Liver (tissue), 9 donors: ENCODE results near the gene ST6GAL1. TPM values are rescaled to one million over a fixed set of nuclear protein-coding genes. Genes with fewer than 3 reads are reported as not detected.
A peak's percentile ranks its signal among the peaks of the same experiment; 100 is the strongest.

Source experiments
- DNase-seq: peaks from one replicate; pipeline ENCODE4 v3.0.0-alpha.2; 2017; ENCODE audit warnings: low spot score
- H3K27ac ChIP-seq, 2 donors: one replicate each; pipeline ENCODE4 v1.7.0; 2013; ENCODE audit warnings: inconsistent platforms in 2 of 2, low read length in 2 of 2, control low read depth in 1 of 2, low read depth in 1 of 2, mild to moderate bottlenecking in 1 of 2
- H3K27me3 ChIP-seq, 4 donors: one replicate each; pipeline versions ENCODE4 v1.6.1 to v1.7.0; 2013; ENCODE audit warnings: low read length in 3 of 4, inconsistent platforms in 1 of 4, mild to moderate bottlenecking in 1 of 4, moderate library complexity in 1 of 4; ENCODE audit not compliant: control insufficient read depth in 4 of 4, insufficient read depth in 4 of 4
- H3K36me3 ChIP-seq, 4 donors: one replicate each; pipeline versions ENCODE4 v1.6.1 to v1.7.0; 2013; ENCODE audit warnings: low read length in 3 of 4, mild to moderate bottlenecking in 3 of 4, low read depth in 1 of 4, moderate library complexity in 1 of 4; ENCODE audit not compliant: control insufficient read depth in 4 of 4, insufficient read depth in 3 of 4
- H3K4me1 ChIP-seq, 4 donors: one replicate each; pipeline versions ENCODE4 v1.6.1 to v1.7.0; 2013; ENCODE audit warnings: low read length in 3 of 4, mild to moderate bottlenecking in 3 of 4, moderate library complexity in 1 of 4; ENCODE audit not compliant: control insufficient read depth in 4 of 4, insufficient read depth in 4 of 4
- H3K4me3 ChIP-seq, 3 donors: one replicate each; pipeline versions ENCODE4 v1.6.1 to v1.7.0; 2013; ENCODE audit warnings: low read length in 3 of 3, control low read depth in 1 of 3, low read depth in 1 of 3, mild to moderate bottlenecking in 1 of 3
- H3K9ac ChIP-seq, 2 donors: one replicate each; pipeline ENCODE4 v1.7.0; 2013; ENCODE audit warnings: low read length in 2 of 2, mild to moderate bottlenecking in 2 of 2, moderate library complexity in 2 of 2, control low read depth in 1 of 2, low read depth in 1 of 2
- H3K9me3 ChIP-seq, 4 donors: one replicate each; pipeline versions ENCODE4 v1.6.1 to v1.7.0; 2013; ENCODE audit warnings: low read length in 3 of 4; ENCODE audit not compliant: control insufficient read depth in 4 of 4
- ATF3 ChIP-seq: IDR thresholded peaks from 2 replicates; pipeline ENCODE4 v1.6.1; 2016; ENCODE audit warnings: antibody characterized with exemption
- CTCF ChIP-seq: fragments of 150-350 bp; IDR thresholded peaks from 2 replicates; pipeline ENCODE4 v1.5.1; 2017; ENCODE audit warnings: improper control_type of control experiment, low read depth, low read length; ENCODE audit not compliant: missing input control
- EGR1 ChIP-seq, 2 donors: IDR thresholded peaks; 2 replicates each; pipeline ENCODE4 v1.6.1; 2016 to 2018; ENCODE audit warnings: antibody characterized with exemption in 2 of 2, low read depth in 2 of 2
- FOXA1 ChIP-seq: IDR thresholded peaks from 2 replicates; pipeline ENCODE4 v1.6.1; 2016; ENCODE audit warnings: antibody characterized with exemption
- FOXA2 ChIP-seq: IDR thresholded peaks from 2 replicates; pipeline ENCODE4 v1.6.1; 2016; ENCODE audit warnings: antibody characterized with exemption
- GABPA ChIP-seq, 2 donors: IDR thresholded peaks in 1 of 2; conservative IDR thresholded peaks in 1 of 2; 2 replicates each; pipeline ENCODE4 v1.6.1; 2016; ENCODE audit warnings: antibody characterized with exemption in 2 of 2, mild to moderate bottlenecking in 1 of 2, moderate library complexity in 1 of 2
- HNF4A ChIP-seq, 2 donors: conservative IDR thresholded peaks; 2 replicates each; pipeline ENCODE4 v1.6.1; 2016; ENCODE audit warnings: antibody characterized with exemption in 2 of 2, mild to moderate bottlenecking in 2 of 2
- HNF4G ChIP-seq: IDR thresholded peaks from 2 replicates; pipeline ENCODE4 v1.6.1; 2016; ENCODE audit warnings: antibody characterized with exemption
- JUND ChIP-seq, 2 donors: IDR thresholded peaks; 2 replicates each; pipeline ENCODE4 v1.6.1; 2016; ENCODE audit warnings: antibody characterized with exemption in 2 of 2
- MAX ChIP-seq: IDR thresholded peaks from 2 replicates; pipeline ENCODE4 v1.6.1; 2016; ENCODE audit warnings: antibody characterized with exemption
- NR2F2 ChIP-seq: IDR thresholded peaks from 2 replicates; pipeline ENCODE4 v1.6.1; 2016; ENCODE audit warnings: antibody characterized with exemption
- RAD21 ChIP-seq, 2 donors: IDR thresholded peaks; 2 replicates each; pipeline ENCODE4 v1.6.1; 2016; ENCODE audit warnings: antibody characterized with exemption in 2 of 2, mild to moderate bottlenecking in 2 of 2
- REST ChIP-seq: IDR thresholded peaks from 2 replicates; pipeline ENCODE4 v1.6.1; 2016; ENCODE audit warnings: antibody characterized with exemption, mild to moderate bottlenecking
- RXRA ChIP-seq, 2 donors: IDR thresholded peaks; 2 replicates each; pipeline ENCODE4 v1.6.1; 2017 to 2018; ENCODE audit warnings: antibody characterized with exemption in 2 of 2, mild to moderate bottlenecking in 1 of 2
- SP1 ChIP-seq: IDR thresholded peaks from 2 replicates; pipeline ENCODE4 v1.6.1; 2018; ENCODE audit warnings: antibody characterized with exemption, mild to moderate bottlenecking
- TAF1 ChIP-seq: conservative IDR thresholded peaks from 2 replicates; pipeline ENCODE4 v1.6.1; 2016; ENCODE audit warnings: antibody characterized with exemption, mild to moderate bottlenecking
- YY1 ChIP-seq: IDR thresholded peaks from 2 replicates; pipeline ENCODE4 v1.6.1; 2016; ENCODE audit warnings: antibody characterized with exemption, mild to moderate bottlenecking
- WGBS: extraction: QIAGEN DNeasy Blood & Tissue Kit; methylation state at CpG from one replicate; pipeline ENCODE4 v1.1.7; 2013; 5-methylcytosine and 5-hydroxymethylcytosine counted together
- polyA plus RNA-seq, 2 donors: library from polyadenylated mRNA; stranded (reverse) in 1 of 2; unstranded in 1 of 2; fragments of 200-250 nt in 1 of 2; fragments of >200 nt in 1 of 2; fragmentation: Nextera tagmentation in 1 of 2; extraction: Ambion mirVana in 1 of 2; gene quantifications; one replicate each; pipeline versions ENCODE4 v1.2.1 to v1.2.3, GENCODE V29; 2013 to 2015
- total RNA-seq, 2 donors: library from RNA; depleted of rRNA; stranded (reverse); fragments of >200 nt; gene quantifications; one replicate each; pipeline ENCODE4 v1.2.3, GENCODE V29; 2014
- TF ChIP-seq, protein P1 (sequence below): IDR thresholded peaks from 2 replicates; pipeline ENCODE4 v1.6.1; 2016; ENCODE audit warnings: antibody characterized with exemption
- donor health status: healthy.
- donor health status: healthy.
- donor health status: healthy.
- donor health status: healthy.
- donor health status: healthy.

Gene ST6GAL1
- total and polyA plus RNA-seq, 4 donors, result 102 to 425 (median 328) TPM

- Histone ChIP-seq H3K36me3 (peaks cover 0 to 4% (median 0%) of the 10 kb centered on the region in 4 donors), H3K27ac (peak overlapping the region; percentile 35 to 58), H3K27me3 (no peaks in the 10 kb centered on the region), H3K4me1 (peaks cover 9 to 39% (median 27%) of the 10 kb centered on the region in 4 donors), H3K9ac (no peak overlapping the region), H3K9me3 (no peaks in the 10 kb centered on the region), H3K4me3 (no peak overlapping the region)
- 41% methylated on average over 1 of the region's 1 CpG for WGBS
- DNase-seq, result no peak
- no peak for TF ChIP-seq NR2F2
- TF ChIP-seq RAD21 (IDR thresholded peaks at IDR 0.05), result peak; percentile 40 to 53
- TF ChIP-seq YY1, result peak; percentile 52
- TF ChIP-seq SP1, result peak; percentile 68
- peak in 1 of 2 donors; percentile 68 for TF ChIP-seq HNF4A (conservative IDR thresholded peaks at IDR 0.05)
- TF ChIP-seq CTCF, result no peak
- peak; percentile 65 for TF ChIP-seq FOXA2
- TF ChIP-seq, protein P1, sequence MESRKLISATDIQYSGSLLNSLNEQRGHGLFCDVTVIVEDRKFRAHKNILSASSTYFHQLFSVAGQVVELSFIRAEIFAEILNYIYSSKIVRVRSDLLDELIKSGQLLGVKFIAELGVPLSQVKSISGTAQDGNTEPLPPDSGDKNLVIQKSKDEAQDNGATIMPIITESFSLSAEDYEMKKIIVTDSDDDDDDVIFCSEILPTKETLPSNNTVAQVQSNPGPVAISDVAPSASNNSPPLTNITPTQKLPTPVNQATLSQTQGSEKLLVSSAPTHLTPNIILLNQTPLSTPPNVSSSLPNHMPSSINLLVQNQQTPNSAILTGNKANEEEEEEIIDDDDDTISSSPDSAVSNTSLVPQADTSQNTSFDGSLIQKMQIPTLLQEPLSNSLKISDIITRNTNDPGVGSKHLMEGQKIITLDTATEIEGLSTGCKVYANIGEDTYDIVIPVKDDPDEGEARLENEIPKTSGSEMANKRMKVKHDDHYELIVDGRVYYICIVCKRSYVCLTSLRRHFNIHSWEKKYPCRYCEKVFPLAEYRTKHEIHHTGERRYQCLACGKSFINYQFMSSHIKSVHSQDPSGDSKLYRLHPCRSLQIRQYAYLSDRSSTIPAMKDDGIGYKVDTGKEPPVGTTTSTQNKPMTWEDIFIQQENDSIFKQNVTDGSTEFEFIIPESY, result peak; percentile 70
- peak; percentile 66 to 84 for TF ChIP-seq RXRA (IDR thresholded peaks at IDR 0.05)
- peak; percentile 46 for TF ChIP-seq REST
- TF ChIP-seq JUND (IDR thresholded peaks at IDR 0.05), result peak; percentile 85 to 96
- peak; percentile 59 for TF ChIP-seq ATF3
- peak; percentile 51 for TF ChIP-seq MAX
- no peak for TF ChIP-seq HNF4G
- peak in 1 of 2 donors; percentile 30 for TF ChIP-seq GABPA (IDR thresholded peaks at IDR 0.05 in 1 of 2, conservative IDR thresholded peaks at IDR 0.05 in 1 of 2)
- peak; percentile 58 for TF ChIP-seq FOXA1
- TF ChIP-seq EGR1 (IDR thresholded peaks at IDR 0.05; ENCODE audit: low read depth in 2 of 2), result peak in 1 of 2 donors; percentile 80
- TF ChIP-seq TAF1, result no peak
Observed at GRCh38 chr3:186971578-186971977, 41.3 kb downstream of the ST6GAL1 start.
